DMS53 treated with DMSO at 0.1 percent for 48 hours (cell line): ENCODE measurements around the gene GAGE10.

Experiments
- DNase-seq: peaks from one replicate; lab custom pipeline; 2025; ENCODE audit not compliant: unreplicated experiment; lab: John Stamatoyannopoulos, UW

Gene GAGE10, protein sequence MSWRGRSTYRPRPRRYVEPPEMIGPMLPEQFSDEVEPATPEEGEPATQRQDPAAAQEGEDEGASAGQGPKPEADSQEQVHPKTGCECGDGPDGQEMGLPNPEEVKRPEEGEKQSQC

DNA sequence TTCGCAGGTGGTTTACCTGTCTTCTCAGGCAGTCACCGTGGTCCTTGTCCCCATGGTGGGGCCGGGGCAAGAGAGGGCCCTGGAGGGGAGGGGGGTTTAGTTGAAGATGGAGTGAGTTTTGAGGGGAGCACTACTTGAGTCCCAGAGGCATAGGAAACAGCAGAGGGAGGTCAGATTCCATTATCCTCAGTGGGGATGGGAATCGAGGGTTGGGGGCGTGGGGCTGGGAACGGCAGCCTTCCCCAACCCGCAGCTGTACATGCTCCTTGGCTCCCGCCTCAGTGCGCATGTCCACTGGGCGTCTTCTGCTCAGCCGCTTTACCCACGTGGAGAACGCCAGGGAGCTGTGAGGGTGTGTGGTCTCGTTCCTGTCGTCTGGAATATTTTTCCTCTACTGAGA, at the start of gene GAGE10:
Gene GAGE10, plus strand, starts transcription at position 301 of the 400 bp plus-strand sequence. CDS start 1,214 bp downstream, outside the sequence.
- DNase-seq: no peak

DNA sequence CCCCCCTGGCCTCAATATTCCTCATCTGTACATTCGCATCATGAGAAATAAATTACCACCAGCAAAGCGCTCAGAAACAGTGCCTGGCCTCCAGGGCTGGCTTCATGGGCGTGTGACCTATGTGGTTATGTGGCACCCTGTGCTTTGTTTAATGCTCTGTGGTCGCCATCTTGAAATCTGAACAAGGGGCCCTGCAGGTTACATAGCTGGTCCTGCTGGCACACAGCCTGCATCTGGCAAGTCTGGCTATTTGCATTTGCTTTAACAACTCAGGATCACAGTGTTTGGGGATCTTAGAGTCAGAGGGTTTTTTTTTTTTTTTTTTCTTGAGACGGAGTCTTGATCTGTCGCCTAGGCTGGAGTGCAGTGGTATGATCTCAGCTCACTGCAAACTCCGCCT, 48.8 kb upstream of the GAGE10 start:
- DNase-seq: no peak

- no peak for DNase-seq
Observed at GRCh38 chrX:49256268-49256995, 47.0 kb upstream of the GAGE10 start.

GRCh38 chrX:49257074-49257790, 46.2 kb upstream of the GAGE10 start:
- DNase-seq: no peak

DNA sequence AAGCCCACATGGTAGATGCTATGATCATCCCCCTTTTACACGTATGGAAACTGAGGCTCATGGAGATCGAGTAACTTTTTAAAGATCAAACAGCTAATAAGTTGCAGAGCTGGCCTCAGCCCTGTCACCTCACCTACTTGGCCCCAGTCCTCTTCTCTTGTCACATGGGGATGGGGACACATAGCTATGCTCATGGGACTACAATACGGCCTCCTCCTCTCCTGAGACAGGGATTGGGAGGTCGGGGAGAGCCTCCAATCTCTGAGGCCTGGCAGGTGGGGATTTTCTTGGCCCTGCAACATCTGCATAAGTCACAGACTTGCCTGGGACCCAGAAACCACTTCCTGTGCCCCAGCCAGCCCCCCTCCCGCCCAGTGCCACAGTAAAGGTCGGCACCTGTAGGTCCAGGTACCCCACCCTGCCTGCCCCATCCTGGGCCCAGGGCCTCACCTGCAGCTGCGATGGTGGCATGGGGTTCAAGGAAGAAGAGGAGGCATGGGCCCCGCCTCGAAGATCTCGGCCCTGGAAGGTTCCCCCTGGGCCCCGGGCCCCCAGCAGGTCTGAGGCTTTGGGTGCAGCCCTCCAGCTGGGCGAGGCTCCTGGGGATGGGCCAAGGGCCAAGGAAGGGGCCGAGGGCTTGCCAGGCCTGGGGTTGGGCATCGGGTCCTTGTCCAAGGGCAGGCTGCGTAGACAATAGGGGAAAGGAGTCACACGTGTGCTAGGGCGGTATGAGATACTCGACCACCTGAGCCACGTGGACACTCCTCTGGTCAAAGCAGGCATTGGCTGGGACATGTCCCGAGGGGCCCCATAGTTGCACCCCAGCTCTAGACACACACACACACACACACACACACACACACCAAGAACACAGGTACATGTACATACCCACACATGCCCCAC, 45.3 kb upstream of the GAGE10 start:
- no peak for DNase-seq

GRCh38 chrX:49258749-49259124, 44.7 kb upstream of the GAGE10 start:
- no peak for DNase-seq

DNA sequence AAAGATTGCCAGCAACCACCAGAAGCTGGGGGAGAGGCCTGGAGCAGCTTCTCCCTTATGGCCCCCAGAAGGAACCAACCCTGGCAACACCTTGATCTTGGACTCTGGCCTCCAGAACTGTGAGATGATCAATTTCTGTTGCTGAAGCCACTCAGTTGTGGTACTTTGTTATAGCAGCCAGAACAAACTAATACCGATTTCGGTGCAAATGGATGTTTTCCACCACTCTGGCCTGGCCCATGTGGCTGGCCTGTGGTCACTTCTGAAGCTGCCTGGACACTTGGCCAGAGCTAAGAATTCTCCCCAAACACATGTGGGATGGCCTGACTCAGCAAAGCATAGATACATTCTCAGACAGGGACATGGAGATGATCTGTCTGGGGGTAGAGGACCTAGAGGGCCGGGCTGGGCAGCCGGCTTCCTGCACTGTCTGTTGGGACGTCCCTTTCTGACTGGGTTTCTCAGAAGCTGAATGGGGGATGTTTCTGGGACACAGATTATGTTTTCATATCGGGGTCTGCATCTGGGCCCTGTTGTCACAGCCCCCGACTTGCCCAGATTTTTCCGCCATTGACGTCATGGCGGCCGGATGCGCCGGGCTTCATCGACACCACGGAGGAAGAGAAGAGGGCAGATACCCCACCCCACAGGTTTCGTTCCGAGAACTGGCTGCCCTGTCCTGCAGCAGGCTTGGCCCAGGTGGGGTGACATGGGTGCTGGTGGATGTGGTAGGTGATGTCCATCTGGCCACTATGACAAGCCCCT, 43.0 kb upstream of the GAGE10 start:
- no peak for DNase-seq

- no peak for DNase-seq
Observed at GRCh38 chrX:49262603-49263002, 40.8 kb upstream of the GAGE10 start.

DNA sequence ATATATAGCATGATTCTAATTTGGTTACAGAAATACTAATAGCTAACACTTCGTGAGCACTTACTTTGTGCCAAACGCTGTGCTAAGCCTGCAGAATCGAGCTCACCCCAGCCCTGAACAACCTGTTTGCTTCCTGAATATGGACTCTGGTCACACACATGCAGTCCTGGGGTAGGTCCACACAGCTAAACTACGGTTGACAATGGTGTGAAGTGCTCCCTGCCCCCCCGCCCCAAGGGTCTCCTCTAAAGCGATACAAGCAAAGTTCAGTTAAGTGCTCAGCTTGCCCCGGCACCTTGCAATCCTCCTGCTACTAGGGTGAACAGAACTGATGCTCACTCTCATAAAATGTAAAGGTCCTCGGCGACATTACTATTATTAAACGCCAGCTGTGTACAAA, 39.8 kb upstream of the GAGE10 start:
- DNase-seq: no peak

GRCh38 chrX:49264460-49264859, 39.0 kb upstream of the GAGE10 start, which contains the start of gene FOXP3:
TSS of gene FOXP3 (minus strand) at chrX:49264710. CDS start at chrX:49258505, 6,205 bp downstream.
- no peak for DNase-seq

- no peak for DNase-seq
Observed at GRCh38 chrX:49266523-49267445, 36.7 kb upstream of the GAGE10 start.

DNA sequence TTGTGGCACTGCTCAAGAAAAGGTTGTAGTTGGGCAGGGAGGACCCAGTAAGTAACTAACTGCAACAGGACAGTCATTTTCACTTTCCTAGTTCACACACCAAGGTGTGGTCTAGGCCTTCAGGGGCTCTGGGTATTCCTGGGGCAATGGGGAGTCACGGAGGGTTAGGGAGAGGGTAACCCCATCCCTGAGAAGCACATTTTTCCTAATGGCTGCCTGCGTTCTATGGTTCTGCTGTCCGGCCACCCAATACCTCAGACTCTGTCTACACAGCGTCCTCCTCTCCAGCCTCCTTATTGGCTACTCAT, 34.8 kb upstream of the GAGE10 start:
- no peak for DNase-seq

DNA sequence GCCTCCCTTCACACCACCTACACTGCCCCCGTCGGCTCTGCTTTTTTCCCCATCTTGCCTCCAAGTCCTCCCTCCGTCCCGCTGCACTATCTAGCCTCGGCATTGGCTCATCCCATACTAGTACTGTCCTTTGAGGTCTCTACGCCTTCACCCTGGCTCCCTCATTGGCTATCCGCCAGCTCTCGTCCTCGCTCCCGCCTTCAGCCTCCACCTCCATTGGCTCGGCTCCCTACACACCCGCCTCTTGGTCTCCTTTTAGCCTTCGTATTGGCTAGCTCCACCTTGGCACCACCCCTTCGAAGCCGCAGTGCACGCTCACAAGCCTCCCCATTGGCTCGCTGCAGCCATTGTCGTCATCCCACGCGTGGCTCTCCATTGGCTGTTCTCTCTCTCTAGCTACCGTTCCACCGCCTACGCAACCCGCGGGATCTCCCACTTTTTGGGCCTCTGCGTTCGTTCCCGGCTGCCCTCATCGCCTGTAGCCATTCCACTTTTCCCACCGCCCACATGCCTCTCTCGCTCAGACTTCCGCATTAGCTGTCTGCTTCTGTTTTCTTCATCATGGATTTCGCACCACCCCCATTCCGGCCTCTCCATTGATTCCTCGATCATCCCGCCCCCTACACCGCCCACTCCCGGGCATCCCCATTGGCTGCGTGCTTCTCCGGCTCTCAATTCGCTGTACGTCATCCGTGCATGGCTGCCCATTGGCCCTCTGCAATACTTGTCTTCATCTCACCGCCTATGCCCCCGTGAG, 34.3 kb upstream of the GAGE10 start:
- peak; percentile 97 for DNase-seq

DNA sequence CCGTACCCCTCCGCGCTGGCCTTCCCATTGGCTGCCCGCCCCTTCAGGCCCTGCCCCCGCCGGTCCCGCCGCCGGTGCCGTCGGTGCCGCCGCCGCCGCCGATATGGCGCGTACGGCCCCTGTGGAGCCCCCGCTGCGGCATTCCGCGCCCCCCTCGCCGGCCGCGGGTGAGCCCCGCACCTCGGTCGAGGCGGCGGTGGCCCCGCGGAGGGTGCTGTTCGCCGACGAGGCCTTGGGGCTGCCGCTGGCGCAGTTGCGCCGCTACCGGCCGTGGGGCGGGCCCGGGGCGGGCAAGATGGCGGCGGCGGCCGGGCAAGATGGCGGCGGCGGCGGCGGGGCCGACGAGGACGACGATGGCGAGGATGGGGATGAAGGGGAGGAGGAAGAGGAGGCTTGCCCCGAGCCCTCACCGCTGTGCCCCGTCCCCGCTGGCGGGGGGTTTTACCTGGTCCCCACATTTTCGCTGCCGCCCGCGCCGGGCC, 33.6 kb upstream of the GAGE10 start, which contains the start of gene PPP1R3F:
Gene PPP1R3F, plus strand, starts transcription at position 27 of the 482 bp plus-strand sequence. Its CDS starts 77 bp downstream, at position 104.
- DNase-seq: no peak

GRCh38 chrX:49270249-49270921, 33.1 kb upstream of the GAGE10 start:
- no peak for DNase-seq

DNA sequence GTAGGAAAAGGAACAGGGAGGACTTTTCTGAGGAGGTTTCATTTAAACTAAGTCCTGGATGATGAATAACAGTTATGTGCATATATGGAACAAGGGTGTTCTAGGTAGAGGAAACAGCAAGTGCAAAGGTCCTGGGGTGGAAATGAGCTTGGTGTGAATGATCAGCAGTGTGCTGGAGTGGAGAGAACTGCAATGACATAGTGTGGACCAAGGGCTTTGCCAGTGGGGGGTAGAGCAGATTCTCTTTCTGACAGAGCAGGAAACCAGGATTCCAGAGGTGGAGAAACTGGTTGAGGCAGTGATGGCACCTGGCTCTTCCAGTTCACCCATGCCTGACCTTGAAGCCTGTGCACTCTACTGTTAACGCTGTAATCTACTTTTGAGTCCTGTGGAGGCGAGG, 32.1 kb upstream of the GAGE10 start:
- DNase-seq: peak; percentile 2

DNA sequence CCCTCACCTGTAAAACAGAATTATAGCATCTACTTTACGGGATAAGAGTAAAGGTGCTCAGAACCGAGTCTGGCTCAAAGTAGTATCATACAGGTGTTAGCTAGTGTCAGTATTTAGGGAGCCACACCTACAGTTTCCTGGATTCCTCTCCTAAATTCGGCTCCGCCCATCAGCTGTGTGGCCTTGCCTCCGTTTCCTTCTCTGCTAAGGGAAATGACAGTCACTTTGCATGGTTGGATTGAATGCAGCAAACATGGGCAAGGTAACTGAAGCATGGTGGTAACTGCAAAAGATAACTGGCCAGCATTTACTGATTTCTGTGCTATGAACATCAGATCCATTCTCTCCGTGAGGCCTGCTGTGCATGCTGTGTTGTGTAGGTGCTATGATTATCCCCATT, 31.0 kb upstream of the GAGE10 start:
- DNase-seq: no peak

DNA sequence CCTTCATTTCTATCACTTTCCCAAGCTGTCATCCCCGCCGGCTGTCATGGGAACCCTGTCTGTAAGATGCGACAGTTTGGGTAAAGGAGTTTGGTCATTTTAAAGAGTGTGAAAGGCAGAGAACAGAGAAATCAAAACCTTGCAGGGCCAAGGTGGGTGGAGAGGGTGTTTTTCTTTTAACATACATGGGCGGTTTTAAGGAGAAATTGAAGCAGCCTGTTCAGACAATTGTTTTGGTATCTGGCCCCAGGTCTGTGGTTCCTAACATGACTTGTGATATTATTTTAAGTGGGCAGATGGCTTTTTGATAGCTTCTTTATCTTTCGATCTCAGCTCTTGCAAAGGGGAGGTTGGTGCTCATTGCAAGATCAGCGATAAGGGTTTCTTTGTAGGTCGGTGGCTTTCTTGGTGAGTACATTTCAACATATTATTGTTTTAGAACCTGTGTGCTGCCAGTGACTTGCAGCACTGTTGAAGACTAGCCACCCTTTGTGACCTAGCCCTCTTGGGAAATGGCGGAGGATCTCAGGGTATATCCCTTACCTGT, 30.2 kb upstream of the GAGE10 start:
- no peak for DNase-seq
